Glutamatergic neuron (in vitro differentiated cells): ENCODE results near the gene OXA1L. TPM values are rescaled to one million over a fixed set of nuclear protein-coding genes. Genes with fewer than 3 reads are reported as not detected.

Source experiments
- DNase-seq: peaks from one replicate; pipeline ENCODE4 v3.0.0; 2022
- H3K27ac Mint-ChIP-seq: one replicate; pipeline ENCODE4 v1.8.0; 2020; ENCODE audit warnings: mild to moderate bottlenecking, mixed read lengths, inconsistent platforms; ENCODE audit not compliant: unreplicated experiment
- H3K27me3 Mint-ChIP-seq: one replicate; pipeline ENCODE4 v1.8.0; 2020; ENCODE audit warnings: mild to moderate bottlenecking, moderate library complexity, mixed read lengths, inconsistent platforms; ENCODE audit not compliant: unreplicated experiment
- H3K36me3 Mint-ChIP-seq: one replicate; pipeline ENCODE4 v1.8.0; 2020; ENCODE audit warnings: mild to moderate bottlenecking, mixed read lengths, inconsistent platforms; ENCODE audit not compliant: unreplicated experiment
- H3K4me1 Mint-ChIP-seq: one replicate; pipeline ENCODE4 v1.8.0; 2020; ENCODE audit warnings: mild to moderate bottlenecking, low read depth, mixed read lengths, inconsistent platforms; ENCODE audit not compliant: unreplicated experiment
- H3K4me3 Mint-ChIP-seq: one replicate; pipeline ENCODE4 v1.8.0; 2020; ENCODE audit warnings: mild to moderate bottlenecking, mixed read lengths, inconsistent platforms; ENCODE audit not compliant: unreplicated experiment
- H3K9me3 Mint-ChIP-seq: one replicate; pipeline ENCODE4 v1.8.0; 2020; ENCODE audit warnings: mild to moderate bottlenecking, moderate library complexity, mixed read lengths, inconsistent platforms; ENCODE audit not compliant: unreplicated experiment
- total RNA-seq: library from RNA; stranded (reverse); fragmentation: NEBNext Ultra II Directional; extraction: Animal tissue kit (Norgen Biotek cat#: 25700); gene quantifications from one replicate; pipeline ENCODE4 v1.2.1, GENCODE V29; 2021; ENCODE audit not compliant: unreplicated experiment
- TF ChIP-seq, protein P1 (sequence below): fragments of 200-600 bp; sonication (generic); IDR thresholded peaks from one replicate; pipeline ENCODE4 v1.5.0; 2021; ENCODE audit not compliant: partially characterized antibody, unreplicated experiment

OXA1L gene
- total RNA-seq, 1 donor from 2014 or later, result 80.3 TPM

DNA sequence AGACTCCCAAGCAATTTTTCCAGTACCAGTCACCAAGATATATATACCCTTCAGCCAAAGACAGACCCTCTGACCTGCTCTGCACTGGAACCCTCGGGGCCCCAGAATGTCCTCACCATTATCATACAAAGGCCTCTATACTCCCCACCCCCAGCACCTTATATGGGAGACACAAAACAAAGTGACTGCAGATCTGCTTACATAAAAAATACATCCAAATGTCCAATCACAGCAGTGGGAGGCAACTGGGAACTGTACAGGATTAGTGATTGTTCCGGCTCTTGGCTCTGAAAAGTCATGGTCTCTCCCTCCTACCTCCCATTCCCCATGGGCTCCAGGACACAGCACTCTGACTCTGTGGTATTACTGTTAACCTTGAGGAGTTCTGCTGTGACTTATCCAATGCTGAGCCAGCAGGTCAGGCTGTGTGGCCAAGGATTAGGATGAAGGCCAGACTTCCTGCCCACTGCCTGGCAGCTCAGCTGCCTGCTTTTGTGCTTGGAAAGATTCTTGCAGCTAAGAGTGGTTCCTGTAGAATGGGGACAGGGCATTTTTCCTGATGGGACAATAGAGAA lies 13.7 kb downstream of the OXA1L start:
- no peak overlapping the region for H3K27ac Mint-ChIP-seq
- TF ChIP-seq, protein P1, sequence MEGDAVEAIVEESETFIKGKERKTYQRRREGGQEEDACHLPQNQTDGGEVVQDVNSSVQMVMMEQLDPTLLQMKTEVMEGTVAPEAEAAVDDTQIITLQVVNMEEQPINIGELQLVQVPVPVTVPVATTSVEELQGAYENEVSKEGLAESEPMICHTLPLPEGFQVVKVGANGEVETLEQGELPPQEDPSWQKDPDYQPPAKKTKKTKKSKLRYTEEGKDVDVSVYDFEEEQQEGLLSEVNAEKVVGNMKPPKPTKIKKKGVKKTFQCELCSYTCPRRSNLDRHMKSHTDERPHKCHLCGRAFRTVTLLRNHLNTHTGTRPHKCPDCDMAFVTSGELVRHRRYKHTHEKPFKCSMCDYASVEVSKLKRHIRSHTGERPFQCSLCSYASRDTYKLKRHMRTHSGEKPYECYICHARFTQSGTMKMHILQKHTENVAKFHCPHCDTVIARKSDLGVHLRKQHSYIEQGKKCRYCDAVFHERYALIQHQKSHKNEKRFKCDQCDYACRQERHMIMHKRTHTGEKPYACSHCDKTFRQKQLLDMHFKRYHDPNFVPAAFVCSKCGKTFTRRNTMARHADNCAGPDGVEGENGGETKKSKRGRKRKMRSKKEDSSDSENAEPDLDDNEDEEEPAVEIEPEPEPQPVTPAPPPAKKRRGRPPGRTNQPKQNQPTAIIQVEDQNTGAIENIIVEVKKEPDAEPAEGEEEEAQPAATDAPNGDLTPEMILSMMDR, result no peak
- H3K4me1 Mint-ChIP-seq, result no peaks in the 10 kb centered on the region
- DNase-seq, result no peak
- no peak overlapping the region for H3K4me3 Mint-ChIP-seq
- no peaks in the 10 kb centered on the region for H3K36me3 Mint-ChIP-seq
- no peaks in the 10 kb centered on the region for H3K9me3 Mint-ChIP-seq
- H3K27me3 Mint-ChIP-seq, result peaks cover 5% of the 10 kb centered on the region

DNA sequence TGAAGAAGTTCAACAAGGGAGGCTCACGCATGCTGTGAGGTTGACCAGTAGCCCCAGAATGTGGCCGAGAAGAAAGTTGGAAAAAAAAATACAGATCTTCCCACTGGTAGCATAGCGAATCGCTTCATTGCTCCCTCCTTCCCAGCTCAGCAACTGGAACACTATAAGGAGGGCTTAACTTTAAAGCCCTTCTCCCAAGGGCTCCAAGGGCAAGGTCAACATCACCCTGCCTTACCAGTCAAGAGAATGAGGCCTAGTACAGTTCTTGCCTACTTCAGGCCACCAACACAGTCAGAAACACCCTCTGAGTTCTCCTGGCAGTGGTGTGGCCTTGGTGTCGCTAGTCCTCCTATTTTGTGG lies 14.4 kb downstream of the OXA1L start:
- Mint-ChIP-seq H3K27ac (no peak overlapping the region), H3K9me3 (no peaks in the 10 kb centered on the region), H3K4me1 (no peaks in the 10 kb centered on the region), H3K36me3 (no peaks in the 10 kb centered on the region), H3K4me3 (no peak overlapping the region), H3K27me3 (peaks cover 3% of the 10 kb centered on the region)
- DNase-seq, result no peak
- TF ChIP-seq, protein P1, result no peak

DNA sequence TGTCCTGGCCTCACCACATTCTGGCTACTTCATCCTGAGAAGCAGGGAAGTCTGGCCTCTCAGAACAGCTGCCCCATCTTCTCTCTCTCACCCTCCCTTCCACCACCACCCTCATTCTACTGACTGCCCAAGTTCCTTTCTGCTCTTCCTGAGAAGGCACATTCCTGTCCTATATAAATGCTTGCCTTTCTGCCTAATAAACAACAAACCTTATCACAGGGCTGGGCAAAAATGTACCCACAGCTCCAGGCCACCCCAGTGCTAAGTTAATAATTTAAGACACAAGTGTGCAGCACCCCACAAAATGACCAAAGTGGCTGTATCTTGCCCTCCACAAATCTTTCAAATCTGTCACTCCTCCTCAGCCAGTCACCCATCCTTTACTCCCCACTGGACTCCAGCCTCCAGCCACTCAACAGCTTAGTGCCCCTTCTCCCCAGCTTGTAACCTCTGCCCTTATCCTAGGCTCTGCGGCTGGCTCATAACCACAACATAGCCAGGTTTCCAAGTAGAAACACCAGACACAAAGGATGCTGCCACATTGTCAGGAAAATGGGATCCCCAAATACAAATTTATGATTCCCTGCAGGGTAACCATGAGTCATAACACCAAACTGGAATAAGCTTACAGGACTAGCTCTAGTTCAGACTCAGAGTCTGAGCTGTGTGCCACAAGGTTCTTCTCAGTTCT lies 15.0 kb downstream of the OXA1L start:
- H3K4me1 Mint-ChIP-seq, result no peaks in the 10 kb centered on the region
- DNase-seq, result no peak
- H3K36me3 Mint-ChIP-seq, result no peaks in the 10 kb centered on the region
- no peak overlapping the region for H3K4me3 Mint-ChIP-seq
- no peak overlapping the region for H3K27ac Mint-ChIP-seq
- TF ChIP-seq, protein P1, result no peak
- H3K9me3 Mint-ChIP-seq, result no peaks in the 10 kb centered on the region
- peaks cover 3% of the 10 kb centered on the region for H3K27me3 Mint-ChIP-seq

DNA sequence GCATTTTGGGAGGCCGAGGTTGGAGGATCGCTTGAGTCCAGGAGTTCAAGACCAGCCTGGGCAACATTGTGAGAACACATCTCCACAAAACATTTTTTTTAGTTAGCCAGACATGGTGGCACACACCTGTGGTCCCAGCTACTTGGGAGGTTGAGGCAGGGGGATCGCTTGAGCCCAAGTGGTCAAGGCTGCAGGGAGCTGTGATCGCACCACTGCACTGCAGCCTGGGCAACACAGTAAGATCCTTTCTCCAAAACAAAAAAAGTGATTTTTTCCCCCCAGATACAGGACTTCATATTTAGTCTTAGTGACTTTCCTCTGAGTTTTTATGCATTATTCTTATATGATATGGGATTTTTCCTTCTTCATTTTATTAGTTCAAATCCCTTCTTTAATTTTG lies 20.2 kb downstream of the OXA1L start:
- Mint-ChIP-seq H3K27ac (no peak overlapping the region), H3K9me3 (no peaks in the 10 kb centered on the region), H3K4me3 (no peak overlapping the region), H3K36me3 (no peaks in the 10 kb centered on the region), H3K27me3 (peaks cover under 1% of the 10 kb centered on the region), H3K4me1 (no peaks in the 10 kb centered on the region)
- TF ChIP-seq, protein P1, result no peak
- no peak for DNase-seq

DNA sequence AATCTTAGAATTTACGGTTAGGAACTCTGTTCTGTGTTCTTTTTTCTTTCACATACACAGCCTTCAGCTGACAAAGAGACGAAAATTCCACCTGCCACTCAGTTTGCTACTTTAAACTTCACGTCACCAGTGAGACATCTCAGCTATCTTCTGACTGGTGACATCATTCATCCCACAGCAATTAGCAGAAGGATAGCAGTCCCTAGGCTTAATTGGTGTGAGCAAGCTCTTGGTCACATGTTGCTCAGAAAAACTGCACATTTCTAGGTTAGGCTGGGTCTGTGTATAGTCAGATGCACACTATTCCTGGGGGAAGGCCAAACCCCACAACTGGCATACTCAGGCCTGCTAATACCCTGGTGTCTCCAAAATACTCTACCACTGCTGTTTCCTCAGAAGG lies 24.8 kb downstream of the OXA1L start:
- peaks cover 2% of the 10 kb centered on the region for H3K27me3 Mint-ChIP-seq
- H3K4me3 Mint-ChIP-seq, result no peak overlapping the region
- peaks cover 3% of the 10 kb centered on the region for H3K9me3 Mint-ChIP-seq

More for the DNA sequence above, 24.8 kb downstream of the OXA1L start:
- Mint-ChIP-seq H3K36me3 (no peaks in the 10 kb centered on the region), H3K4me1 (no peaks in the 10 kb centered on the region), H3K27ac (no peak overlapping the region)
- TF ChIP-seq, protein P1, result no peak
- no peak for DNase-seq
